ENCODE data around the gene KRT26. TPM values are rescaled to one million over a fixed set of nuclear protein-coding genes. Genes with fewer than 3 reads are reported as not detected.
A peak's percentile ranks its signal among the peaks of the same experiment; 100 is the strongest.
"Not testable (repeated sequence)": the region's sequence is repeated elsewhere in the genome, so short reads cannot be mapped to it uniquely, and the experiment has no call there.

Gene KRT26
- total RNA-seq = not detected
- long read RNA-seq = 0 reads

GRCh38 chr17:40772101-40772500 is at the start of gene KRT26:
Gene KRT26, minus strand, starts transcription at chr17:40772201. Its CDS starts 88 bp downstream, at chr17:40772113.
- no peak for ATAC-seq (ENCODE audit: poor library complexity)
- no peak for DNase-seq
- intact Hi-C loops (cut with DNase I) = no loop called here

- intact Hi-C loops (cut with DNase I) = no loop called here
- ATAC-seq (ENCODE audit: poor library complexity) = no peak
These were observed 49.5 kb upstream of the KRT26 start for GRCh38 chr17:40821536-40821935.

GRCh38 chr17:40820228-40820838 is 48.3 kb upstream of the KRT26 start:
- intact Hi-C loops (cut with DNase I) = no loop called here
- DNase-seq (no peak), ATAC-seq (ENCODE audit: poor library complexity) (no peak)

More at GRCh38 chr17:40821536-40821935, 49.5 kb upstream of the KRT26 start:
- no peak for DNase-seq

- DNase-seq (no peak), ATAC-seq (ENCODE audit: poor library complexity) (peak; percentile 34)
- intact Hi-C loops (cut with DNase I) = no loop called here
These were observed 47.6 kb upstream of the KRT26 start for GRCh38 chr17:40819528-40820125.

GRCh38 chr17:40818733-40819527 is 46.9 kb upstream of the KRT26 start:
- intact Hi-C loops (cut with DNase I) = no loop called here
- ATAC-seq (ENCODE audit: poor library complexity) (peak; percentile 98), DNase-seq (peak; percentile 88)

GRCh38 chr17:40818343-40818732 is 46.3 kb upstream of the KRT26 start:
- DNase-seq (no peak), ATAC-seq (ENCODE audit: poor library complexity) (no peak)
- intact Hi-C loops (cut with DNase I) = no loop called here

GRCh38 chr17:40817103-40817682 is 45.2 kb upstream of the KRT26 start:
- intact Hi-C loops (cut with DNase I) = no loop called here
- DNase-seq (no peak), ATAC-seq (ENCODE audit: poor library complexity) (no peak)

- intact Hi-C loops (cut with DNase I) = no loop called here
- ATAC-seq (ENCODE audit: poor library complexity) = no peak
- DNase-seq = no peak
These were observed 44.6 kb upstream of the KRT26 start for GRCh38 chr17:40816569-40816968.

GRCh38 chr17:40815381-40815780 is 43.4 kb upstream of the KRT26 start:
- DNase-seq (no peak), ATAC-seq (ENCODE audit: poor library complexity) (no peak)
- intact Hi-C loops (cut with DNase I) = no loop called here

- ATAC-seq (ENCODE audit: poor library complexity); intact Hi-C loops (cut with DNase I); DNase-seq: not testable (repeated sequence)
These were observed 42.7 kb upstream of the KRT26 start for GRCh38 chr17:40814657-40815056.

GRCh38 chr17:40813804-40814203 is 41.8 kb upstream of the KRT26 start:
- DNase-seq = no peak
- ATAC-seq (ENCODE audit: poor library complexity) = no peak
- intact Hi-C loops (cut with DNase I) = no loop called here

- DNase-seq (no peak), ATAC-seq (ENCODE audit: poor library complexity) (no peak)
- intact Hi-C loops (cut with DNase I) = no loop called here
These were observed 40.6 kb upstream of the KRT26 start for GRCh38 chr17:40812639-40813038.

GRCh38 chr17:40810494-40810893 is 38.5 kb upstream of the KRT26 start:
- DNase-seq (no peak), ATAC-seq (ENCODE audit: poor library complexity) (no peak)
- intact Hi-C loops (cut with DNase I) = no loop called here

GRCh38 chr17:40809721-40810421 is 37.9 kb upstream of the KRT26 start:
- ATAC-seq (ENCODE audit: poor library complexity) (peak; percentile 75), DNase-seq (no peak)
- intact Hi-C loops (cut with DNase I) = loop anchor here (5.0 to 10.0 kb wide), 2 partner anchors 735 to 852 kb away; no protein-coding TSS in a partner anchor

GRCh38 chr17:40806131-40806530 is 34.1 kb upstream of the KRT26 start:
- ATAC-seq (ENCODE audit: poor library complexity) = no peak
- no peak for DNase-seq
- intact Hi-C loops (cut with DNase I) = loop anchor here (5.0 to 10.0 kb wide), 2 partner anchors 739 to 856 kb away; no protein-coding TSS in a partner anchor

- peak; percentile 90 for ATAC-seq (ENCODE audit: poor library complexity)
- intact Hi-C loops (cut with DNase I) = loop anchor here (10.0 kb wide), 1 partner anchor 741 kb away; no protein-coding TSS in a partner anchor
- peak; percentile 85 for DNase-seq
These were observed 31.6 kb upstream of the KRT26 start for GRCh38 chr17:40803617-40804082.

- ATAC-seq (ENCODE audit: poor library complexity) = no peak
- intact Hi-C loops (cut with DNase I) = loop anchor here (10.0 kb wide), 1 partner anchor 744 kb away; no protein-coding TSS in a partner anchor
These were observed 29.2 kb upstream of the KRT26 start for GRCh38 chr17:40801157-40801556.

GRCh38 chr17:40800381-40800780 is 28.4 kb upstream of the KRT26 start:
- no peak for DNase-seq
- intact Hi-C loops (cut with DNase I) = loop anchor here (10.0 kb wide), 1 partner anchor 744 kb away; no protein-coding TSS in a partner anchor
- no peak for ATAC-seq (ENCODE audit: poor library complexity)

More at GRCh38 chr17:40801157-40801556, 29.2 kb upstream of the KRT26 start:
- DNase-seq = no peak
